Measurements from ENCODE around the gene FXYD5.

GRCh38 chr19:35206855-35207254, 52.3 kb downstream of the FXYD5 start:
- no peak for TF ChIP-seq POLR2AphosphoS5 (IDR thresholded peaks at IDR 0.05; ENCODE audit: insufficient read depth, low read depth, low read length)
- no peak for TF ChIP-seq MAX (IDR thresholded peaks at IDR 0.05; ENCODE audit: insufficient read depth, insufficient read length)

Data from endothelial cell of umbilical vein (primary cell).